Effector CD8-positive, alpha-beta T cell (primary cell): ENCODE data around the gene FOXRED1.

Experiments
- DNase-seq: peaks from one replicate; lab custom pipeline; 2025; lab: John Stamatoyannopoulos, UW

Gene FOXRED1

DNA sequence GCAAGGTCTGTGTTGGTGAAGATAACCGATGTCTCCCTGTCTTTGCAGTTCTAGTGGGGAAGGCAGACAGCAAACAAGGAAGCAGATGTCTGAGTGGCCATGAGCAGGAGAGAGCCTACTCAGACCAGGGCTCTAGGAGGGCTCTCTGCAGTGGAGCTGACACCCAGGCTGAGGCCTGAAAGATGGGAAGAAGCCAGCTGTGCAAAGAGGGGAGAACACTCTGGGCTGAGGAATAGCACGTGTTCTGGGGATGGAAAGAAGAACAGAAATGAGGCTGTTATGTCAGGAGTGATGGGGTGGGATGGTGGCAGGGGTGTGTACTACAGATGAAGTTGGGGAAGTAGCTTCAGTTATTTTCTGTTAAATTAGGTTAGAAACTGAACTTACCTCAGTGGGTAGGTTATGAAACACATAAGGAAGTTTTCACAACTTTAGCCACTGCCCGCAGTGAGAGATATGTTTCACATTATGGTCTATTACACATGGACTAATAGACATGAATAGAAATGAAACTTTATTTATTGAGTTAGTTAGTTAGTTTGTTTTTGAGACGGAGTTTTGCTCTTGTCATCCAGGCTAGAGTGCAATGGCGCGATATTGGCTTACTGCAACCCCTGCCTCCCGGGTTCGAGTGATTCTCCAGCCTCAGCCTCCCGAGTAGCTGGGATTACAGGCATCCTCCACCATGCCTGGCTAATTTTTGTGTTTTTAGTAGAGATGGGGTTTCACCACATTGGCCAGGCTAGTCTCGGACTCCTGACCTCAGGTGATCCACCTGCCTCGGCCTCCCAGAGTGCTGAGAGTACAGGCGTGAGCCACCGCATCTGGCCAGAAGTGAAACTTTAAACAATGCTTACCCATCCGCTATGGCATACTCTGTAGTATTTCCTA lies 42.7 kb downstream of the FOXRED1 start:
- DNase-seq: no peak

DNA sequence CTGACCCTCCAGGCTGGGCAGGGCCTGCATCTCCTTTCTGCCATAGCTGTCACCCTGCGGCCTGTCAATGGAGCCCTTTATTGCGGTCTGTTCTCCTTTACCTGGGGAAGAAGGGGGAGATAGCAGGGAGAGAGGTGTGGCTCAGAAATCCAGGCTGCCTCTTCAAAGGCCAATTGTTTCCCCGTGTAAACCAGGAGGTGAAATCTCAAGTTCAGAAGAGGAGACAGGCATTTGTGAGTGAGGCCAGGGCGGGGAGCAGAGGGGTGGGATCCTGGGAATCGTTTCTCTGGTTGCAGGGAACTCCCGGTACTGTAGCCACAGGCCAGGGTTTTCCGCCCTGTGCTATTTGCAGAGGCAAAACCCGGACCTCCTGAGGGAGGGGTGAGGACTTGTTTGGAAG lies 44.0 kb downstream of the FOXRED1 start:
- no peak for DNase-seq

DNA sequence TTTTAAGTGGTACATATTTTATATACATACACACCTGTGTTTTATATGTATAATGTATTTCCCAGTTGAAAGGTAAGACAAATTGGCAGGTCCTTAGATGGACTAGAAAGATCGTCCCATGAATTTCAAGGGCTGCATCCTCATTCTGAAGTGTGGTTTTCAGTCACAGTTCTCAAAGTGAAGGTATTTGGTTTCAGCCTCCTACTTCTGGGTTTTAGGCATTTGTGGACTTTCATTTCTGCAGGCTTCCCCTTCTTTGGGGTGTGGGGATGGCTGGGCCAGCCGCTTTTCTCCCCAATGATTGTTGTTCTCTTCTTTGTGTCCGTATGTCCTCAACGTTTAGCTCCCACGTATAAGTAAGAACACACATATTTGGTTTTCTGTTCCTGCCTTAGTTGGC lies 44.9 kb downstream of the FOXRED1 start:
- DNase-seq: no peak

GRCh38 chr11:126317432-126317755 lies 48.4 kb downstream of the FOXRED1 start:
- no peak for DNase-seq

GRCh38 chr11:126317756-126318573 lies 49.0 kb downstream of the FOXRED1 start:
- no peak for DNase-seq

- DNase-seq: no peak
Observed at GRCh38 chr11:126318574-126319373, 49.8 kb downstream of the FOXRED1 start.

DNA sequence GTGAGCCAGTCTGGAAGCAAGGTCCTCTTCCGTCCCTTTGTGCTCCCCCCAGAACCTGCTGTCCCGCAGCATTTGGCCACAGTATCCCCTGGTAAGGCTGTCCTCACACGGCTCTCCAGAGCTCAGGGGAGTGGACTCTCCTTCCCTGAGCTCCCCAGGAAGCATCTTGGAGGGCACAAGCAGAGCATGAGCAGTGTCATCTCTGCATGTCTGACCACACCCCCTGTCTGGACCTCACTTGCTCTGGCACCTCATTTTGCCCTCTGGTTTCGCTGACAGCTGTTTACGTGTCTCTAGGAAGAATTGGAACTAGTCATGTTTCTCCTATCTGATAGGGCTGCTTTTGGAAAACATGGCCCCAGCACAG lies 50.4 kb downstream of the FOXRED1 start:
- no peak for DNase-seq

DNA sequence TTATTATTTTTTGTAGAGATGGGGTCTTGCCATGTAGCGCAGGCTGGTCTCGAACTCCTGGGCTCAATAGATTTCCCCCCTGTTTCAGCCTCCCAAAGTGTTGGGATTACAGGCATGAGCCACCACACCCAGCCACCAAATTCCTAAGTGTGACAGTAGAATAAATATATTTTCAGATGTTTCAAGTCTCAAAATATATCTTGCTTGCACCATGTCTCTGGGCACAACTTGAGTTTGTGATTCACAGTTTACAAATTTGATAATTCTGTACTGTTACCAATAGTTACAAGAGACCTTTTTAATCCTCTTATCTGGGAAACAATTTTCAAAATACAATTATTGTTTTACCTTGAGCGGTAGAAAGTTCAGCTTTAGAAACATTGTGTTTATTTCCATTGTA lies 54.0 kb downstream of the FOXRED1 start:
- DNase-seq: no peak

DNA sequence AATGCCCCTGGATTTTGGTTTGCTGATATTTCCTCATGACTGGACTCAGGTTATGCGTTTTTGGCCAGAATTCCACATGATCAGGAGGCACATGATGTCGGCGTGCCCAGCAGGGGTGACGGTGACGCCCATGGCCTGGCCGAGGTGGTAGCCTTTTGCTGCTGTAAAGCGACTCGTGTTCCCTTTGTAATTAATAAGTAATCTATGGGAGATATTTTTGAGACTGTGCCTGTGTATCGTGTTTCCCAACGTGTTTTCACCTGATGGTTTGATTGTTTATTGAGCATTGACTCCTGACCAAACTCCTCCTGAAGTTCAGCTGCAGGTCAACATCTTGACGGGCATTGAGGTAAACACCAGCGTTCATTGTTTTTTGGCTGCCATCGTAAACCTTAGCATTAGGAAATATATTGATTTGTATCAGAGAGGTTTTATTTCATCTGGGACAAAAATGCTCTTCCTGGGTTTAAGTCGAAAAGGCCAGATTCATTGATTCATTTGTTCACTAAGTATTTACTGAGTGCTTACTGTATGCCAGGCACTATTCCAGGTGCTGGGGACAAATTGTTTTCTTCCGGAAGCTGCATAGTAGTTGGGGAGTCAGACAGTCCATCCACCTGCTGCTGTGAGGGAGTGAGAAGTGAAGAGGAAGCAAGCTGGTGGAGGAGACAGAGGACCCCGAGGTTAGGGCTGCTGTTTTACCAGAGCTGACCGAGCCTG lies 58.5 kb downstream of the FOXRED1 start:
- DNase-seq: no peak
